HepG2 (cell line): ENCODE data around the gene BCL11B. TPM values are rescaled to one million over a fixed set of nuclear protein-coding genes. Genes with fewer than 3 reads are reported as not detected.

Experiments used
- ATAC-seq: fragments of 200-7000 bp; cut with Tn5 transposase; 3 replicates; pipeline ENCODE4 v1.9.1; 2020; ENCODE audit warnings: mild to moderate bottlenecking, moderate library complexity
- BruUV-seq: library from RNA; stranded (reverse); fragments of 400-500 nt; replicated peaks from 2 replicates; lab custom pipeline; 2021; lab: Mats Ljungman, UMichigan
- CTCF ChIA-PET: fragments of 300-600 bp; formaldehyde crosslinking; extraction: SDS; loops from one replicate; lab custom pipeline; 2021; ENCODE audit warnings: low total read pairs, inconsistent platforms, low intra/inter-chr PET ratio; lab: Yijun Ruan, JAX
- POLR2A ChIA-PET: fragments of 350-600 bp; sonication (Branson Sonifier 250); formaldehyde crosslinking; loops from one replicate; lab custom pipeline; 2020; ENCODE audit warnings: antibody characterized with exemption, inconsistent platforms; lab: Yijun Ruan, JAX
- DNase-seq: peaks from one replicate; pipeline ENCODE4 v3.0.0-alpha.2; 2015; ENCODE audit warnings: low spot score
- FAIRE-seq: peaks from 3 replicates; lab custom pipeline; 2011; peaks lifted over from hg19 to GRCh38; lab: Jason Lieb, UNC
- H2AFZ ChIP-seq: one replicate; pipeline ENCODE4 v1.6.1; 2011; ENCODE audit warnings: low read length, inconsistent platforms
- H3K27ac ChIP-seq: fragments of 300-600 bp; 3 replicates; pipeline ENCODE4 v1.8.0; 2011; ENCODE audit warnings: mixed run types, mild to moderate bottlenecking, mixed read lengths, low read length, inconsistent platforms; ENCODE audit not compliant: insufficient read depth; ENCODE audit errors: extremely low read length
- H3K27me3 ChIP-seq, 2 experiments: fragments of 200-600 bp in 1 of 2; 2 replicates in 1 of 2; 3 replicates in 1 of 2; pipeline versions ENCODE4 v1.6.0 to v1.8.0; 2011; ENCODE audit warnings: low read length in 2 of 2, mild to moderate bottlenecking in 2 of 2, moderate library complexity in 2 of 2, inconsistent platforms in 1 of 2; ENCODE audit not compliant: insufficient read depth in 2 of 2, control insufficient read depth in 1 of 2
- H3K36me3 ChIP-seq, 2 experiments: fragments of 200-600 bp in 1 of 2; replicated peaks in 1 of 2; 2 replicates in 1 of 2; 3 replicates in 1 of 2; pipeline versions ENCODE4 v1.5.1 to v1.8.0; 2011; ENCODE audit warnings: low read length in 2 of 2, inconsistent platforms in 1 of 2; ENCODE audit not compliant: insufficient read depth in 2 of 2, control insufficient read depth in 1 of 2
- H3K4me1 ChIP-seq: 2 replicates; pipeline ENCODE4 v1.5.1; 2012; ENCODE audit warnings: low read length, inconsistent platforms; ENCODE audit not compliant: insufficient read depth
- H3K4me2 ChIP-seq: 2 replicates; pipeline ENCODE4 v1.6.0; 2011; ENCODE audit warnings: low read depth, low read length, inconsistent platforms
- H3K4me3 ChIP-seq, 3 experiments: fragments of 200-600 bp in 1 of 3; sonication (generic), shearing (Covaris generic) in 1 of 3; replicated peaks in 1 of 3; 2 replicates each; pipeline ENCODE4 v1.5.1; 2011 to 2016; ENCODE audit warnings: low read length in 3 of 3, inconsistent platforms in 2 of 3, low read depth in 2 of 3, mild to moderate bottlenecking in 2 of 3, control low read depth in 1 of 3, mixed read lengths in 1 of 3; ENCODE audit not compliant: insufficient read depth in 1 of 3
- H3K79me2 ChIP-seq: one replicate; pipeline ENCODE4 v1.6.1; 2011; ENCODE audit warnings: low read length, inconsistent platforms; ENCODE audit not compliant: insufficient read depth
- H3K9ac ChIP-seq: 2 replicates; pipeline ENCODE4 v1.6.0; 2011; ENCODE audit warnings: mild to moderate bottlenecking, low read depth, low read length, inconsistent platforms; ENCODE audit not compliant: insufficient read depth
- H3K9me3 ChIP-seq: 2 replicates; pipeline ENCODE4 v1.5.1; 2012; ENCODE audit warnings: mild to moderate bottlenecking, low read length
- H4K20me1 ChIP-seq: 2 replicates; pipeline ENCODE4 v1.6.0; 2011; ENCODE audit warnings: inconsistent platforms, mild to moderate bottlenecking, low read length, moderate library complexity; ENCODE audit not compliant: insufficient read depth
- BCLAF1 ChIP-seq: fragments of 450-650 bp; IDR thresholded peaks from 2 replicates; pipeline ENCODE4 v1.6.1; 2017; ENCODE audit warnings: mild to moderate bottlenecking
- FOXO4 ChIP-seq: sonication (generic); formaldehyde crosslinking; conservative IDR thresholded peaks from 2 replicates; pipeline ENCODE4 v1.8.1; 2023; ENCODE audit warnings: missing genetic modification reagents
- JUNB ChIP-seq: sonication (generic); formaldehyde crosslinking; IDR thresholded peaks from 2 replicates; pipeline ENCODE4 v1.8.0; 2022; ENCODE audit warnings: missing genetic modification reagents, mild to moderate bottlenecking, borderline replicate concordance
- MIXL1 ChIP-seq: IDR thresholded peaks from 2 replicates; pipeline ENCODE4 v1.6.1; 2016
- PRMT3 ChIP-seq: sonication (generic); formaldehyde crosslinking; IDR thresholded peaks from 2 replicates; pipeline ENCODE4 v1.8.1; 2022; ENCODE audit warnings: low read depth, mild to moderate bottlenecking, moderate library complexity, missing genetic modification reagents, borderline replicate concordance
- TGIF2 ChIP-seq: IDR thresholded peaks from 2 replicates; pipeline ENCODE4 v1.6.1; 2016; ENCODE audit warnings: control low read depth, missing compliant biosample characterization
- TRIM24 ChIP-seq: sonication (generic); formaldehyde crosslinking; IDR thresholded peaks from 2 replicates; pipeline ENCODE4 v1.8.0; 2022; ENCODE audit warnings: mild to moderate bottlenecking, missing genetic modification reagents
- ZFYVE20 ChIP-seq: sonication (generic); formaldehyde crosslinking; IDR thresholded peaks from 2 replicates; pipeline ENCODE4 v1.8.0; 2023; ENCODE audit warnings: low read depth, mild to moderate bottlenecking, moderate library complexity, missing genetic modification reagents, borderline replicate concordance
- ZNF256 ChIP-seq: sonication (generic); formaldehyde crosslinking; conservative IDR thresholded peaks from 2 replicates; pipeline ENCODE4 v1.4.0; 2020; ENCODE audit warnings: missing genetic modification reagents
- ZNF543 ChIP-seq: sonication (generic); formaldehyde crosslinking; IDR thresholded peaks from 2 replicates; pipeline ENCODE4 v1.4.0; 2020; ENCODE audit warnings: mild to moderate bottlenecking, missing genetic modification reagents
- ZNF556 ChIP-seq: sonication (generic); formaldehyde crosslinking; IDR thresholded peaks from 2 replicates; pipeline ENCODE4 v1.4.0; 2020; ENCODE audit warnings: mild to moderate bottlenecking, missing genetic modification reagents, borderline replicate concordance
- ZNF639 ChIP-seq: conservative IDR thresholded peaks from 2 replicates; pipeline ENCODE4 v1.6.1; 2018; ENCODE audit warnings: missing genetic modification reagents
- WGBS: methylation state at CpG from one replicate; pipeline ENCODE4 v1.1.6; 2017; ENCODE audit warnings: low lambda C conversion rate; 5-methylcytosine and 5-hydroxymethylcytosine counted together
- in situ Hi-C: cut with HindIII; loops from 2 replicates; pipeline ENCODE4 v1.10.0; 2017; ENCODE audit warnings: low pct_unique_long_range_greater_than_20kb; ENCODE audit not compliant: extremely low pct_ligation_motif_present
- intact Hi-C: fragments of 100-400 bp; cut with micrococcal nuclease; formaldehyde crosslinking; loops from one replicate; pipeline ENCODE4 v1.10.0; 2022; ENCODE audit not compliant: unreplicated experiment
- polyA plus RNA-seq, 8 experiments: library from polyadenylated mRNA; depleted of rRNA in 3 of 8; stranded (reverse) in 7 of 8; unstranded in 1 of 8; fragments of >200 nt; fragmentation: Illumina TruSeq in 4 of 8; extraction: Trizol in 4 of 8; gene quantifications; 2 replicates each; pipeline versions ENCODE4 v1.2.1 to v1.2.3, GENCODE V29; 2011 to 2016; ENCODE audit warnings: low read depth in 4 of 8, missing spikeins in 1 of 8, mixed read lengths in 1 of 8; ENCODE audit not compliant: insufficient read depth in 1 of 8
- total RNA-seq, 5 experiments: library from RNA; depleted of rRNA; stranded (reverse); fragments of >200 nt; fragmentation: Illumina TruSeq; extraction: Trizol; gene quantifications; 2 replicates each; pipeline ENCODE4 v1.2.3, GENCODE V29; 2016; ENCODE audit warnings: low read depth in 1 of 5

Gene BCL11B
- total and polyA plus RNA-seq, 2 of the 13 experiments (the other 11 are each of a cell fraction or from before 2014, with no cell fraction given): not detected

DNA sequence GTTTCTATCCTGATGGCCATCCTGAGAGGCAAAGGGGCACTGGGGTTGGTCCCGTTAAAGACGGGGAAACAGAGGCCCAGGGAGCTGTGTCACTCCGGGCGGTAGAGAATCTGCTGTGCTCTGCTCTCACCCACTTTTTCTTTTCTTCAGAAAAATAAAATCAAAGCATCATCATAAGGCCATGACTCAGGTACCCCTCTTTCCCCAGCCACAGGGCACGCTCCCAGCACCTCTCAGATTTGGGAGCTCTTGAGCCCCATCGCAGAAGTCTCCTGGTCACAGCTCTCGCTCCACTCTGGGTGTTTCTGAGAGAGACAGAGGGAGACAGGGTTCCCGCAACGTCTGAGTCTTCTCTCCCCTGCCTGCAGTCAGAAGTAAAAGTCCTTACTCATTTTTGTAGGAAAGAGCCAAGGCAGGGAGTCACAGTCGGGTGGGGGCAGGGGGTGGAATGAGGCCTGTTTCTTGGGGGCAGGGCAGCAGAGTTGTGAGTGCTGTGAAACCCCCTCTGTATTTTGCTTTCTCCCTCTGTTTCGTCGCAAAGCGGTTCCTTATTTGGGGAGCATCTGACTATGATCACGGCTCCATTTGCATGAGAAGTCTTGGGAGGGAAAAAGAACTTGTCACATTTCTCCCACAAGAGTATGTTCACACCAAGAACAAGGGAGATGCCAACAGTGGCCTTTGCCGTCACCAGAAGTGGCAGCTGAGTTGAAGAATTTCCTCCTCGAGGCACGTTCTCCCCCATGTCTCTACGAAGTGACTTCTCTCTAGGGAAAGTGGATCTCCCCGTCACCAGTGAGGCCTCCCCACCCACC lies 139.0 kb downstream of the BCL11B start (continued):
- TF ChIP-seq BCLAF1: no peak
- no peak for TF ChIP-seq TRIM24 (CRISPR knock-in tag)
- no peak for TF ChIP-seq TGIF2 (CRISPR knock-in tag)
- TF ChIP-seq PRMT3 (CRISPR knock-in tag): no peak

- TF ChIP-seq JUNB (CRISPR knock-in tag): no peak
- TF ChIP-seq MIXL1: no peak
- no peak for TF ChIP-seq ZFYVE20 (CRISPR knock-in tag)
- no peak for TF ChIP-seq ZNF556 (CRISPR knock-in tag)
- TF ChIP-seq ZNF543 (CRISPR knock-in tag): no peak
- TF ChIP-seq FOXO4 (CRISPR knock-in tag): no peak
- TF ChIP-seq ZNF639: no peak
- no peak for TF ChIP-seq ZNF256
- TF ChIP-seq, all 625 proteins: peak for 0
- H3K4me2 ChIP-seq: no peak overlapping the region
- H3K9ac ChIP-seq: no peak overlapping the region
- POLR2A ChIA-PET: no interaction called here
- CTCF ChIA-PET: no interaction called here
- no peaks in the 10 kb centered on the region for H3K79me2 ChIP-seq
- no peak for DNase-seq
- intact Hi-C loops: no loop called here
- no peak for FAIRE-seq
- no peak overlapping the region for H3K4me3 ChIP-seq
- BruUV-seq: no TSS peak
- H4K20me1 ChIP-seq: no peaks in the 10 kb centered on the region
- no peaks in the 10 kb centered on the region for H3K36me3 ChIP-seq
- no peak for ATAC-seq
- H3K4me1 ChIP-seq: no peaks in the 10 kb centered on the region
- H3K9me3 ChIP-seq: no peaks in the 10 kb centered on the region
- no peak overlapping the region for H2AFZ ChIP-seq
- in situ Hi-C loops: no loop called here
- peaks cover 5 to 30% of the 10 kb centered on the region in 2 experiments; a peak in 4 of 5 replicates for H3K27me3 ChIP-seq
- 24% methylated on average over 3 of the region's 12 CpGs for WGBS
- H3K27ac ChIP-seq: no peak overlapping the region
Observed at GRCh38 chr14:99131632-99132271, 140.2 kb downstream of the BCL11B start.
